Measurements from ENCODE around the gene ARSG. TPM values are rescaled to one million over a fixed set of nuclear protein-coding genes. Genes with fewer than 3 reads are reported as not detected.
"Not testable (repeated sequence)": the region's sequence is repeated elsewhere in the genome, so short reads cannot be mapped to it uniquely, and the experiment has no call there.

ARSG gene
- polyA plus RNA-seq, 3 donors: 15.5 to 19.3 (median 19.2) TPM

DNA sequence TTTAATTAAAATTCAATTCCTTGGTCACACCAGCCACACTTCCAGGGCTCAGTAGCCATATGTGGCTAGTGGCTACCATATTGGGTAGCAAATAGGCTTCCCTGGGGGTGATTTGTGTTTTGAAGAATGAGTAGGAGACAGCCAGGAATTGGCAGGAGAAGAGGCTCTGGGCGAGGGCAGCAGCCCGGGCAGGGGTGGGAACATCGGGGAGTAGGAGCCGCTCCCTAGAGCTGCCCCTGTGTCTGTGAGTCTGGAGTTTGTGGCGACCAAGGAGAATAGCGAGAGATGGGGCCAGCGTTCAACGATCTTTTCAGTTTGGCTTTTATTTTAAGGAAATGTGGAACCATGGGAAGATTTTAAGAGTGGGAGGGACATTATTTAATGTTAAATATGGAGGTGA lies 84.3 kb downstream of the ARSG start:
- Histone ChIP-seq H2AFZ (ENCODE audit: insufficient read depth, low read depth, low read length, poor library complexity, severe bottlenecking) (no peak overlapping the region), H3K4me2 (replicated peaks; ENCODE audit: extremely low read depth, low read length, poor library complexity, severe bottlenecking) (no peak overlapping the region), H3K9me3 (replicated peaks in 1 of 2; ENCODE audit: control insufficient read depth in 1 of 2, insufficient read depth in 1 of 2, low read length in 2 of 2) (peaks cover 0 to 3% of the 10 kb centered on the region in 2 donors), H3K27ac (ENCODE audit: low read depth in 1 of 2, low read length in 2 of 2) (no peak overlapping the region), H3K4me3 (replicated peaks in 1 of 3; ENCODE audit: low read depth in 2 of 3, low read length in 3 of 3) (no peak overlapping the region), H3K27me3 (ENCODE audit: control insufficient read depth in 2 of 2, insufficient read depth in 2 of 2, low read length in 2 of 2) (no peaks in the 10 kb centered on the region), H3K36me3 (replicated peaks in 1 of 2; ENCODE audit: control insufficient read depth in 1 of 2, insufficient read depth in 2 of 2, low read length in 2 of 2) (peaks cover 0 to 16% of the 10 kb centered on the region in 2 donors), H3K4me1 (ENCODE audit: control insufficient read depth in 1 of 2, insufficient read depth in 2 of 2, low read length in 2 of 2) (peaks cover 24 to 27% of the 10 kb centered on the region in 2 donors), H4K20me1 (ENCODE audit: insufficient read depth, low read length) (no peaks in the 10 kb centered on the region), H3K79me2 (ENCODE audit: insufficient read depth, low read length) (no peaks in the 10 kb centered on the region), H3K9ac (ENCODE audit: insufficient read depth, low read length, poor library complexity, severe bottlenecking) (no peak overlapping the region)
- TF ChIP-seq, protein P1, sequence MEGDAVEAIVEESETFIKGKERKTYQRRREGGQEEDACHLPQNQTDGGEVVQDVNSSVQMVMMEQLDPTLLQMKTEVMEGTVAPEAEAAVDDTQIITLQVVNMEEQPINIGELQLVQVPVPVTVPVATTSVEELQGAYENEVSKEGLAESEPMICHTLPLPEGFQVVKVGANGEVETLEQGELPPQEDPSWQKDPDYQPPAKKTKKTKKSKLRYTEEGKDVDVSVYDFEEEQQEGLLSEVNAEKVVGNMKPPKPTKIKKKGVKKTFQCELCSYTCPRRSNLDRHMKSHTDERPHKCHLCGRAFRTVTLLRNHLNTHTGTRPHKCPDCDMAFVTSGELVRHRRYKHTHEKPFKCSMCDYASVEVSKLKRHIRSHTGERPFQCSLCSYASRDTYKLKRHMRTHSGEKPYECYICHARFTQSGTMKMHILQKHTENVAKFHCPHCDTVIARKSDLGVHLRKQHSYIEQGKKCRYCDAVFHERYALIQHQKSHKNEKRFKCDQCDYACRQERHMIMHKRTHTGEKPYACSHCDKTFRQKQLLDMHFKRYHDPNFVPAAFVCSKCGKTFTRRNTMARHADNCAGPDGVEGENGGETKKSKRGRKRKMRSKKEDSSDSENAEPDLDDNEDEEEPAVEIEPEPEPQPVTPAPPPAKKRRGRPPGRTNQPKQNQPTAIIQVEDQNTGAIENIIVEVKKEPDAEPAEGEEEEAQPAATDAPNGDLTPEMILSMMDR (IDR thresholded peaks at IDR 0.05): no peak
- H3K27me3 Mint-ChIP-seq (ENCODE audit: low read depth in 3 of 3): peaks cover 0 to 2% (median 0%) of the 10 kb centered on the region in 3 donors
- DNase-seq: no peak
- 100% methylated on average over 4 of the region's 8 CpGs for WGBS (ENCODE audit: insufficient coverage)
- intact Hi-C loops (cut with micrococcal nuclease): no loop called here
- H3K36me3 Mint-ChIP-seq: peaks cover 40 to 44% of the 10 kb centered on the region in 2 donors
- peaks cover 30% of the 10 kb centered on the region for H3K4me1 Mint-ChIP-seq
- H3K27ac Mint-ChIP-seq: no peak overlapping the region
- H3K4me3 Mint-ChIP-seq: no peak overlapping the region
- peaks cover 0 to 7% (median 4%) of the 10 kb centered on the region in 7 donors for H3K9me3 Mint-ChIP-seq

DNA sequence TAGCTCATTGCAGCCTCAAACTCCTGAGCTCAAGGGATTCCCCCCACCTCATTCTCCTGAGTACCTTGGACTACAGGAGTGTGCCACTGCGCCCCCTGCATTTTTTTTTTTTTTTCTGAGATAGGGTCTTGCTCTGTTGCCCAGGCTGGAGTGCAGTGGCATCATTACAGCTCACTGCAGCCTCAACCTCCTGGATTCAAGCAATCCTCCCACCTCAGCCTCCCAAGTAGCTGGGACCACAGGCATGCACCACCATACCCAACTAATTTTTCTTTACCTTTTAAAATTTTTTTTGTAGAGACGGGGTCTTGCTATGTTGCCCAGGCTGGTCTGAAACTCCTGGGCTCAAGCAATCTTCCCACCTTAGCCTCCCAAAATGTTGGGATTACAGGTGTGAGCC lies 84.9 kb downstream of the ARSG start:
- DNase-seq; H3K27ac Mint-ChIP-seq; H4K20me1 ChIP-seq (ENCODE audit: insufficient read depth, low read length); H3K27ac ChIP-seq (ENCODE audit: low read depth in 1 of 2, low read length in 2 of 2); H3K4me2 ChIP-seq (replicated peaks; ENCODE audit: extremely low read depth, low read length, poor library complexity, severe bottlenecking); H3K9me3 ChIP-seq (replicated peaks in 1 of 2; ENCODE audit: control insufficient read depth in 1 of 2, insufficient read depth in 1 of 2, low read length in 2 of 2); H3K4me3 Mint-ChIP-seq; H2AFZ ChIP-seq (ENCODE audit: insufficient read depth, low read depth, low read length, poor library complexity, severe bottlenecking); H3K79me2 ChIP-seq (ENCODE audit: insufficient read depth, low read length); H3K4me3 ChIP-seq (replicated peaks in 1 of 3; ENCODE audit: low read depth in 2 of 3, low read length in 3 of 3); H3K9ac ChIP-seq (ENCODE audit: insufficient read depth, low read length, poor library complexity, severe bottlenecking); H3K9me3 Mint-ChIP-seq; intact Hi-C loops (cut with micrococcal nuclease); H3K27me3 Mint-ChIP-seq (ENCODE audit: low read depth in 3 of 3); H3K27me3 ChIP-seq (ENCODE audit: control insufficient read depth in 2 of 2, insufficient read depth in 2 of 2, low read length in 2 of 2): not testable (repeated sequence)
- no CpG with 5 or more reads among the region's 2 CpGs for WGBS (ENCODE audit: insufficient coverage)
- peaks cover 0 to 11% of the 10 kb centered on the region in 2 donors for H3K36me3 ChIP-seq (replicated peaks in 1 of 2; ENCODE audit: control insufficient read depth in 1 of 2, insufficient read depth in 2 of 2, low read length in 2 of 2)
- H3K36me3 Mint-ChIP-seq: peaks cover 41% of the 10 kb centered on the region in 2 donors
- H3K4me1 ChIP-seq (ENCODE audit: control insufficient read depth in 1 of 2, insufficient read depth in 2 of 2, low read length in 2 of 2): peaks cover 24 to 31% of the 10 kb centered on the region in 2 donors
- H3K4me1 Mint-ChIP-seq: peaks cover 35% of the 10 kb centered on the region
